HG03521 (cell line): Measurements from ENCODE around the gene SEPTIN2.
"Not testable (repeated sequence)": the region's sequence is repeated elsewhere in the genome, so short reads cannot be mapped to it uniquely, and the experiment has no call there.

Source experiments
- ATAC-seq: cut with Tn5 transposase; IDR thresholded peaks from one replicate; pipeline ENCODE4 v1.9.1; 2021; ENCODE audit warnings: mild to moderate bottlenecking, moderate library complexity; ENCODE audit not compliant: unreplicated experiment

SEPTIN2 gene

GRCh38 chr2:241378816-241379215 is 63.1 kb downstream of the SEPTIN2 start:
- ATAC-seq = no peak

- ATAC-seq = no peak
Measured at GRCh38 chr2:241379481-241380480, 64.1 kb downstream of the SEPTIN2 start.

GRCh38 chr2:241381872-241382271 is 66.1 kb downstream of the SEPTIN2 start:
- no peak for ATAC-seq

GRCh38 chr2:241385450-241385849 is 69.7 kb downstream of the SEPTIN2 start:
- ATAC-seq = not testable (repeated sequence)

- no peak for ATAC-seq
Measured at GRCh38 chr2:241386519-241386918, 70.8 kb downstream of the SEPTIN2 start.

- ATAC-seq = no peak
Measured at GRCh38 chr2:241389697-241390096, 74.0 kb downstream of the SEPTIN2 start.

- peak; percentile 50 for ATAC-seq
Measured at GRCh38 chr2:241390301-241391206, 74.8 kb downstream of the SEPTIN2 start.

- no peak for ATAC-seq
Measured at GRCh38 chr2:241391892-241392665, 76.4 kb downstream of the SEPTIN2 start.

- ATAC-seq = not testable (repeated sequence)
Measured at GRCh38 chr2:241392753-241393152, 77.0 kb downstream of the SEPTIN2 start.

GRCh38 chr2:241393524-241394196 is 77.9 kb downstream of the SEPTIN2 start:
- ATAC-seq = no peak

GRCh38 chr2:241396809-241397208 is 81.1 kb downstream of the SEPTIN2 start:
- not testable (repeated sequence) for ATAC-seq

GRCh38 chr2:241399941-241400922 is 84.5 kb downstream of the SEPTIN2 start:
- ATAC-seq = no peak
